Fibroblast of pulmonary artery (primary cell): ENCODE data around the gene C1RL.

Experiments
- DNase-seq: peaks from one replicate; pipeline ENCODE4 v3.0.0-alpha.2; 2010; ENCODE audit warnings: low read depth
- H3K4me3 ChIP-seq: replicated peaks from 2 replicates; pipeline ENCODE4 v1.5.1; 2011; ENCODE audit warnings: low read depth, mild to moderate bottlenecking, control low read depth, low read length, moderate library complexity
- TF ChIP-seq, protein P1 (sequence below): IDR thresholded peaks from 2 replicates; pipeline ENCODE4 v1.5.1; 2011; ENCODE audit warnings: mild to moderate bottlenecking, control low read depth, low read length, inconsistent platforms; ENCODE audit errors: missing control alignments

The C1RL gene

DNA sequence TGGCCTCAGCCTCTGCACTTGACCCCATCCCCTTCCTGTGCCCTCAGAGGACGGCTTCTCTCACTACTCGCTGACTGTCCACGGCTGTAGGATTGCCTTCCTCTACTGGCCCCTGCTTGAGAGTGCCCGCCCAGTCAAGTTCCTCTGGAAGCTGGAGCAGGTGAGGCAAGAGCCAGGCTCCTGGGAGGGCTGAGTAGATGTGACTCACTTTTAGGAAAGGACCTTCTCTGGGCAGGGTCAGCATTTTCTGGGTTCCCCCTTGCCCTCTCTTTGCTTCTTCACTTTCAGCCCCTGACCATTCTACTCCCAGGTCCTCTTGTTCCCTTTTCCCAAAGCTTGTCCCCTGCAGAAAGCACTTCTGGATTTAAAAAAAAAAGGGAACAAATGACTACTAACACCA is 28.9 kb upstream of the C1RL start:
- TF ChIP-seq, protein P1, sequence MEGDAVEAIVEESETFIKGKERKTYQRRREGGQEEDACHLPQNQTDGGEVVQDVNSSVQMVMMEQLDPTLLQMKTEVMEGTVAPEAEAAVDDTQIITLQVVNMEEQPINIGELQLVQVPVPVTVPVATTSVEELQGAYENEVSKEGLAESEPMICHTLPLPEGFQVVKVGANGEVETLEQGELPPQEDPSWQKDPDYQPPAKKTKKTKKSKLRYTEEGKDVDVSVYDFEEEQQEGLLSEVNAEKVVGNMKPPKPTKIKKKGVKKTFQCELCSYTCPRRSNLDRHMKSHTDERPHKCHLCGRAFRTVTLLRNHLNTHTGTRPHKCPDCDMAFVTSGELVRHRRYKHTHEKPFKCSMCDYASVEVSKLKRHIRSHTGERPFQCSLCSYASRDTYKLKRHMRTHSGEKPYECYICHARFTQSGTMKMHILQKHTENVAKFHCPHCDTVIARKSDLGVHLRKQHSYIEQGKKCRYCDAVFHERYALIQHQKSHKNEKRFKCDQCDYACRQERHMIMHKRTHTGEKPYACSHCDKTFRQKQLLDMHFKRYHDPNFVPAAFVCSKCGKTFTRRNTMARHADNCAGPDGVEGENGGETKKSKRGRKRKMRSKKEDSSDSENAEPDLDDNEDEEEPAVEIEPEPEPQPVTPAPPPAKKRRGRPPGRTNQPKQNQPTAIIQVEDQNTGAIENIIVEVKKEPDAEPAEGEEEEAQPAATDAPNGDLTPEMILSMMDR = no peak
- H3K4me3 ChIP-seq = no peak overlapping the region
- no peak for DNase-seq

DNA sequence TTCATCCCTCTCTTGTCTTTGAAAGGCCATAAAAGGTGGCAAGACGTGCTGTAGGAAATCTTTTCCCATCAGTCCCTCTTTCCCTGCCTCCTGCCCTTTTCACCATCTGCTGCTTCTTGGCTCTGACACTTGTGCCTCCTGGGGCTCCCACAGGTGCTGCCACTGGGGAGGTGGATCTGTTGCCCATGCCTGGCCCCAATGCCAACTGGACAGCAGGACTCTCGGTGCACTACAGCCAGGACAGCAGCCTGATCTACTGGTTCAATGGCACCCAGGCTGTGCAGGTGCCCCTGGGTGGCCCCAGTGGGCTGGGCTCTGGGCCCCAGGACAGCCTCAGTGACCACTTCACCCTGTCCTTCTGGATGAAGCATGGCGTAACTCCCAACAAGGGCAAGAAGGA is 27.7 kb upstream of the C1RL start:
- TF ChIP-seq, protein P1 = no peak
- no peak overlapping the region for H3K4me3 ChIP-seq
- DNase-seq = no peak

DNA sequence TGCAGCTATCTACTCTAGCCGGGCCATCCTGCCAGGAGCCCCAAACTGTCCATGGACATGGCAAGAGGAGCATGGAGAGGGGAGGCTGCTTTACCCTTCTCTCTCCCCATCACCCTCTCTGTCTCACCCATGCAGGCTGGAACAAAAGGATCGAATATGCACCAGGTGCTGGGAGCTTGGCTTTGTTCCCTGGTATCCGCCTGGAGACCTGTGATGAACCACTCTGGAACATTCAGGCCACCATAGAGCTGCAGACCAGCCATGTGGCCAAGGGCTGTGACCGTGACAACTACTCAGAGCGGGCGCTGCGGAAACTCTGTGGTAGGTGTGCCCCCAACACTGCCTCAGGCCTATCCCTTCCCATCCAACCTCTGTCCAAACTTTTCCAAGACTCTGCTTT is 27.1 kb upstream of the C1RL start:
- H3K4me3 ChIP-seq = no peak overlapping the region
- TF ChIP-seq, protein P1 = no peak
- no peak for DNase-seq

DNA sequence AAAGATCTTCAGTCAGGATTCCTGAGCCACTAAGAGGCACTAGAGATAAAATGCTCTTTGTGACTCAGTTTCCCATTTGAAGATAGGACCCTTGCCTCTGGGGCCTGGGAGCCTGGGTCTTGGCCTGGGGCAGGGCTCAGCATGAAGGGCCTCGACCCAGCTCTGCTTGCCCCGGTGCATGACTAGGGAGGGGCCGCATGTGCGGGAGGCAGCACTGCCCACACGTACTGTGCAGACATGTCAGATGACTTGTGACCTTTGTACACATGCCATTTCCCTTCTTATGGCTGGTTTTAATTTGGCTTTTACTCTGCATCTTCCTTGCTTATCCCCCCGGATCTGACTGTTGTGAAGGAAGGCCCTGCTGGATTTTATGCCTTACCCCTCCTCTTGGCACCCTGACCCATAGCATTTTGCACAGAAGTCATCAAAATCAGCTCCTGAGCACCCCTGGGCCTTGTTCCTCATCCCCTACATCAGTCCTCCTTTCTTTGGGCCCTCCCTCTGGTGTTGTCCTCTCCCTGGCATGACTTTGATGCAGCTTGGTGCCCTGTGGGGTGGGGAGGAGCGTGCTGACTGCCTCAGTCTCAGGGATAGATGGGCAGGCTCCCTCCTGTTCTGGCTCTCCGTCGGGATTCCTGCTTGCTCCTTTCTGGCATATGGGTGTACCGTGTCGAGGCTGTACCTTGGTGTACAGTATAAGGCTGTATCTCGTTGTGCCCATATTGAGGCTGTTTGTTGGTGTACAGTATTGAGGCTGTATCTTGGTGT is 25.6 kb upstream of the C1RL start:
- no peak overlapping the region for H3K4me3 ChIP-seq
- TF ChIP-seq, protein P1 = no peak
- no peak for DNase-seq

DNA sequence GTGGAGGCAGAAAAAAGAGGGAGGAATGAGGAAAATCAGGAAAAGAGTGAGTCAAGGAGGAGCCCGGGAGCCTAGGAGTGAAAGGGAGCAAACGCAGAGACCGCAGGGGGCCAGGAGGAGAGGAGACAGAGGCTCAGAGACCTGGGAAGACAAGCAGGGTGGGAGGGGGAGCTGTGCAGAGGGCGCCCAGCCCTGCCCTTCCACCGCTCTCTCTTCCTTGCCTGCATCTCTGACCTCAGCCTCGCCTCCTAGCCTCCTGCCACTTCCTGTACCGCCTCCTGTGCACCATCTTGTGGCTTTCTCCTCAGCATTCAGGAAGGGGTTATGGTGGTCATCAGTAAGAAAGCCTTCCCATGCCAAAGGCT is 22.5 kb upstream of the C1RL start:
- DNase-seq = no peak
- TF ChIP-seq, protein P1 = no peak
- H3K4me3 ChIP-seq = peak overlapping the region; percentile 82

DNA sequence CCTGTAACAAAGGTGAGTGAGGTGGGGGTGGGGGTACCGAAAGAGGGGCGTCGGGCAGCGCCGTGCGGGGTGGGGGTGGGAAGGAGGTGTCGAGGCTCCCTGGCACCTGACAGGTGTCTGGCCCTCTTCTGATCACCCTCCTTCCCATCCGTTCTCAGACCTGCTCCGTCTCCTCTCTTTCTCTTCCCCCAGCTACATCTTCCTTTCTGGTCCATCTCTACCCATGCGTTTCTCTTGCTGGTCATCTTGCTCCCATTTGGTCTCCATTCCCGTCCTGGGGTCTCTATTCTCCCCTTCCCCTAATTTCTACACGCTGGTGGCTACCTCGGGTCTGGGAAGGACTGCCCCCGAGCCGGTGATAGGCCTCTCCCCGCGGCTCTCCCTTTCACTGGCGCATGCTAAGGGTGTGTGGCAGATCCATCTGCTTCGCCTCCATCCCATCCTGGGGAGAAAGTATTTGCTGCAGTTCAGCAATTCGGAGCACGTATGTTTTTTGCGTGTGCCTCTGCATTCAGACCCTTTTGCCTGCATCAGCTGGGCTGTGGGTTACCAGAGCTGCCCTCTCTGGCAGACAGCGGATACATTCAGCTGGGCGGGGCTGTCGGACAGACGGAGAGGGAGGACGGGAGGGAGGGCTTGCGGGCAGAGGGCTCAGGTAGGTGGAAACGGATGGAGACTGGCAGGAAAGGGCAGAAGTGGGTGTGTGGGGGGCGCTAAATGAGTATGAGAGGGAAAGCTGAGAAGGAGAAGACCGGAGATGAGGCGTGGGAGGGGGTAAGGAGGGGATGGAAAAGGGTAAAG is 21.9 kb upstream of the C1RL start:
- DNase-seq = peak; percentile 44
- peak overlapping the region; percentile 82 for H3K4me3 ChIP-seq
- TF ChIP-seq, protein P1 = no peak
